ENCODE measurements around the gene KRTAP1-4.
A peak's percentile ranks its signal among the peaks of the same experiment; 100 is the strongest.
"Not testable (repeated sequence)": the region's sequence is repeated elsewhere in the genome, so short reads cannot be mapped to it uniquely, and the experiment has no call there.

The KRTAP1-4 gene, protein sequence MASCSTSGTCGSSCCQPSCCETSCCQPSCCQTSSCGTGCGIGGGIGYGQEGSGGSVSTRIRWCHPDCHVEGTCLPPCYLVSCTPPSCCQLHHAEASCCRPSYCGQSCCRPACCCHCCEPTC

DNA sequence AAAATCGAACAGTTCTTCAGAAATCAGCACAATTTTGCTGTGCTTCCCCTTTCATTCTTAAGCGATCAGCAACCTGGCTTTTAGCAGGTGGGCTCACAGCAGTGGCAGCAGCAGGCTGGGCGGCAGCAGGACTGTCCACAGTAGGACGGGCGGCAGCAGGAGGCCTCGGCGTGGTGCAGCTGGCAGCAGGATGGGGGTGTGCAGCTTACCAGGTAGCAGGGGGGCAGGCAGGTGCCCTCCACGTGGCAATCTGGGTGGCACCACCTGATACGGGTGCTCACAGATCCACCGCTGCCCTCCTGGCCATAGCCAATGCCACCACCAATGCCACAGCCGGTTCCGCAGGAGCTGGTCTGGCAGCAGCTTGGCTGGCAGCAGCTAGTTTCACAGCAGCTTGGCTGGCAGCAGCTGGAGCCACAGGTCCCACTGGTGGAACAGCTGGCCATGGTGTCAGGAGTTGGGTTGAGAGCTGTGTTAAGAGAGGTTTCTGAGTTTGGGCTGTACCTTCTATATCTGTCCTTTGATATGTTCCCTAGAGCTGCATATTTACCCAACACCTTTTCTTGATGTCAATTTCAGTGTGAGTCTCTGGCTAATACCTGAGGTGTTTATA is at the start of gene KRTAP1-4:
Gene KRTAP1-4 (minus strand): TSS at position 563 of the 613 bp plus-strand sequence. CDS start 117 bp downstream, at position 446.
- no peak for DNase-seq

DNA sequence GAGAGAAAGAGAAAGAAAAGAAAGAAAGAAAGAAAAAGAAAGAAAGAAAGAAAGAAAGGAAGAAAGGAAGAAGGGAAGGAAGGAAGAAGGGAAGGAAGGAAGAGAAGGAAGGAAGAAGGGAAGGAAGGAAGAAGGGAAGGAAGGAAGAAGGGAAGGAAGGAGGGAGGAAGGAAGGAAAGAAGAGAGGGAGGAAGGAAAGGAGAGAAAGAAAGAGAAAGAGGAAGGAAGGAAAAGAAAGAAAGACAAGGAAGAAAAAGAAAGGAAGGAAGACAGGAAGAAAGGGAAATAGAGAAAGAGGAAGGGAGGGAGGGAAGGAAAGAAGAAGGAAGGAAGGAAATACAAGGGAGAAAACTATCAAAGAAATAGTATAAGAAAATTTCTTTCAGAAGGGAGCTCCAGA is 46.8 kb upstream of the KRTAP1-4 start:
- DNase-seq = no peak

DNA sequence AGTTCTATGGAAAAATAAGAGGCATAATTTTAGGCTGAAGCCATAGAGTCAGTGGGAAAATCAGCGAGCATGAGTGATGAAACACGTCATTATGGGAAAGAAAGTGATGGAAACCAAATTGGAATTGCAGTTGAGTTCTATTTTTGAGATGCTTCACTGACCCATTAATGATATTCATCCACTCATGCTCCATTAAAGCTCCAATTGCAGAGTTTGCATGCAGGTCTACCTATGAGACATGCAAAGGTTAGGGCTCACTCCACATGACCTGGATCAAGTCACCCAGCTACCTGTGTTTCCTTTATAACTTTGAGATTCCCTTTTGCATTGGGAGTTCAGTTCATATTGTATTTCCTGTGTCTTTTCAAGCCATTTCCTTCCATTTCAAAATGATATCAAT is 43.7 kb upstream of the KRTAP1-4 start:
- DNase-seq = peak; percentile 4

DNA sequence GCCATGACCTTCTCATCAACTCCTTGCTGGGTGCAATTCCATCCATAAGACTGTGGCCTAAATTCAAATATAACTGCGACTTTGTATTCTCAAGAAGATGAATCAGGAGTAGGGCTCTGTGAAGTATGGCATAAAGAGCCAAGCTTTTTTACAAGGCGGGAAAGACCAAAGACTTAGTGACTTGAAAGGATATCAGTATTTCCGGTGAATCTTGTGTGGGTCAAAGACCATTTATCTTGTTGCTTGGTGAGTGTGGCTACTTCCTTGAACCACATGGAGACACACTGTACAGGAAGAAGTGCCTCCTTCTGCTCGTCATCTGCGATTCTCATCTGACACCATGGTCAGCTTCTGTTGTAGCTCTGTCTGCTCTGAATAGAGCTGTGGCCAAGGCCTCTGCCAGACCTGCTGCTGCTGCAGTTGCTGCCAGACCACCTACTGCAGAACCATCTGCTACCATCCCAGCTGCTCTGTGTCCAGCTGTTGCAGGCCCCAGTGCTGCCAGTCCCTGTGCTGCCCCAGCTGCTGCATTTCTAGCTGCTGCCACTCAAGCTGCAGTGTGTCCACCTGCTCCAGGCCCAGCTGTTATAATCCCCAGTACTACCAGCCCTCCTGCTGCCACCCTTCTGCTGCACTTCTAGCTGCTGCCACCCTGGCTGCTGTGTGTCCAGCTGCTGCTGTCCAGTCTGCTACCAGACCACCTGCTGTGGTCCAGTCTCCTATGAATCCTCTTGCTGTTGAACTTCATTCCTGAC is 41.8 kb upstream of the KRTAP1-4 start:
- DNase-seq = no peak

DNA sequence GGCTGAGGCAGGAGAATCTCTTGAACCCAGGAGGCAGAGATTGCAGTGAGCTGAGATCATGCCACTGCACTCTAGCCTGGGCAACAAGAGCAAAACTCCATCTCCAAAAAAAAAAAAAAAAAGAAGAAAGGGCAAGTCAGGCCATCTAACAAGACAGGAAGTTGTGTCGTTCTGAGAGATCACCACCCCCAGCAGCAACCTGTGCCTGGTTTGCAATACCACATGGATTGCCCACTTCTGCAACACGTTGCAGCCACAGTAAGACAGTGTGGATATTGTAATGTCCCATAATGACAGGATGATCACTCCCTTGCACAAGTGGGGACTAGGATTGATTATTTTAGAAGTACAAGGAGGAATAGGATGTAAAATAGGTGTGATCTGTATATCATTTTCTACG is 39.0 kb upstream of the KRTAP1-4 start:
- no peak for DNase-seq

DNA sequence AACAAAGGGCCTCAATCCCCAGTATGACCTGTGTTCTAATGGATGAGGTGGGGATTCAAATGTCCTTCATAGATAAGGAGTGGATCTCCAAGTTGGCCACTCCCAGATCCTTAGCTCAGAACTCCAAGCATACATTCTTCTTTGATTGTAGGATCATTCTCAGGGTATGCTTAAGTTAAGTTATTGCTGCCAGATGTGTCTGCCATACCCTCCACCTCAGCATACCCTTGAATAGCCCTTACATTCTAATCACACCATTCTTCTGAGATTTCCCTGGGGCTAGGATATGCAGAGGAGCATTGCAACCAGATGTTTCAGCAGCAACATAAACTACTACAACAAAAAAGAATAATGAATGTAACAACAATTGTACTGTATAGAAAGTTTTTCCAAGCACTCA is 37.3 kb upstream of the KRTAP1-4 start:
- DNase-seq = no peak

DNA sequence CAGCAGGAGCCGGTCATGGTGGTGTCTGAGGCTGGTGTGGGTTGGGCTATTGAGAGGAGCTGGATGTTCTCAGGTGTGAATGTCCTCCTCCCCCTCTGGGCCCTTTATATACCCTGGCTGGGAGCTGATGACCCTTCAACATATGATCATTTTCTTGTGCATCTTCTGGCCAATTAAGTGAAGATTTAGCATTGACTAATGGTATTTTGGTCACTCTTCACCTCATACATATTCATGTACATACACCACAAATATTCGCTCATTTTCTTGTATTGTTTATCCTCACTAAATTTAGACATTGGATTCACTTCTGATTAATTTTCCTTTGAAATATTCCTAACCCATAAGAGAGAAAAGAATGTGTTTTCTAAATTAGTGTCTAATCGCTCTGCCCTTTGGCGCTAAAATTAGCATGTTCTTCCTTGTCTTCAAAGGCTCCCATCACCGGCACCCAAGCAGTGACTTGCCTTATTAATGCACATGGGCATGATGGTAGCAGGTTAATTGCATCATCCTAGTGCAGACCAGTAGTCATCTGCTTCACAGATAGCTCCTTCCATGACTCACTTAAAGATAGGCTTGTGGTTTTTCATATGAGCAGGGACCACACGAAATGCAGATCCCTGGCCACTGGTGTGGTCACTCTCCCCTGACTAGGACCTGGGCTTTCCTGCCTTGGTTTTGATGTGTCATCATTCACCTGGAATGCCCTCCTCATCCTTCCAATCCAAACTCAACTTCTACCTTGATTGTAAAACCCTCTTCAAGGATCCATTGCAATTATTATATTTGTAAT is 36.0 kb upstream of the KRTAP1-4 start, which contains the start of gene KRTAP2-4:
Gene KRTAP2-4 (minus strand): TSS at position 51 of the 796 bp plus-strand sequence. CDS start 34 bp downstream, at position 17.
- DNase-seq = no peak

DNA sequence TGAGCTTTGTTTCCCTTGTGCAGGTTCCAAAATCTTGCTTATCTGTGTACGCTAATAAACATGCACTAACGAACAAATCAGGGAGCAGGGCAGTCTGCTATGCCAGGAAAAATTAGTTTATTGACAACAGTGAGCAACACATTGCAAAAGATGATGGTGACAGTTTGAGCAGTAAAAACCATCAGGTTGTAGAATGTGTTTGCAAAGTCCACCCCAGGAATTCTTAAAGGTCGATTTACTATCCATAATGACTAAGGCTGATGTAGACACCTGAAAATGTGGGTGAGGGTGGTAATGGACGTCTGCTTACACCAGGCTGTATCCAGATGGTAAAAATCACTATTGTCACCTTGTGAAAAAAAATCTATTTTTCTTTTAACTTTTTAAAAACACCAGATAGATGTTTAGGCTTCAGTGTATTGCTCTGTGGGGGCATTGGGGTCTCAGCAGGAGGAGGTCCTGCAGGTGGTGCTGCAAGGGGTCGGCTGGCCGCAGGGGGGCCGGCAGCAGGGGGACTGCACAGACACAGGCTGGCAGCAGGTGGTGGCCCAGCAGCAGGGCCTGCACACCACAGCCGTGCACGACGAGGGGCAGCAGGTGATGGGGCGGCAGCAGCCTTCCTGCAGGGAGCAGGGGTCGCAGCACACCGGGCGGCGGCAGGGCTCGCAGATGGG is 35.2 kb upstream of the KRTAP1-4 start:
- DNase-seq = not testable (repeated sequence)

DNA sequence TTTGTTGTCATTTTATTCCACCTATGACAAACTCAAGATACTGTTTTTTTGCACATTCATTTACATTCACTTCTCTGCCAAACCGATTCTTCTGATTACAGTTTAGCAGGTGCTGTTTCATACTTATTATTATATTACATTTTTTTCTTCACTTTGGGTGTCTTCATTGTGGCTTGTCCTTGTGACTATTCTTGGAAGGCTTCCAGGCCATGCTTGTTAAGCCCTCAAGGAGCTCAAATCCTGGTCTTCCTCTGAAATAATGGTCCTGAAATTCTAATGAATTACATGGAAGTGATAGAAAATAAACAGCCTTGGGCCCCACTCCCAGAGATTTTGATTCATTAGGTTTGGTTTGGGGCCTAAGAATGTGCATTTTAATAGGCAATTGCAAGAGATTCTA is 34.3 kb upstream of the KRTAP1-4 start:
- peak; percentile 30 for DNase-seq

DNA sequence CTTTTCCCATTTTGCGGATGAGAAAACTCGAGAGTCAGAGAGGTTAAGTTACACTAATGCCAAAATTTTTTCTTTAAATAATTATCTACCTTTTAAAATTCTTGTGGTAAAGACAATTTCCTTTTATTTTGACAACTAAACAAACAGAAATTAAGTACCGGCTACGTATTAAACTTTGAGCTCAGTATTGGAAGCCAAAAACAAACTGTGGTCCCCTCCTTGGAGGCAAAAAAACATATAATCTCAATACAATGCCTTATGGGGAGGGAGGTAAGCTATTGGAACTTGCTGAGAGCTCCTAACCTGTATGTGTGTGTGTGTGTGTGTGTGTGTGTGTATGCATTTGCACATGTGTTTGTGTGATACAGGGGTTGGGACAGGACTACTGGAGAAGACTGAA is 33.5 kb upstream of the KRTAP1-4 start:
- no peak for DNase-seq

DNA sequence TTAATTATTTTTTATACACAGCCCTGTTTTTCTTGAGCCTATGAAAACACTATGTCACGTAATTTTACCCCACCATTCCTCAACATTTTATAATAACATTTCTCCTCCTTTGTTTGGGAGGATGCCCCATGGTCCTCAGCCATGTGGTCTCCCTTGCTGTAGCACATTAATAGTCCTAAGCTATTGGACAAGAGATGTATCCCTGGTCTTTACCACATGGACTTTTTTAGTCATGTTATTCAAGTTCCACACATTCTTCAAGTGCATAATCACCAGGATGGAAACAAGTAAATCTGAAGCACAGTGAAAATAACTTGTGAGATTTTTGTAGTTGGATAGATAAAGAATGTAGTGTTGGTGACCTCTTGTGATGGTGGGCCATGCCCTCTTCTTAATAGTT is 32.0 kb upstream of the KRTAP1-4 start:
- DNase-seq = no peak

DNA sequence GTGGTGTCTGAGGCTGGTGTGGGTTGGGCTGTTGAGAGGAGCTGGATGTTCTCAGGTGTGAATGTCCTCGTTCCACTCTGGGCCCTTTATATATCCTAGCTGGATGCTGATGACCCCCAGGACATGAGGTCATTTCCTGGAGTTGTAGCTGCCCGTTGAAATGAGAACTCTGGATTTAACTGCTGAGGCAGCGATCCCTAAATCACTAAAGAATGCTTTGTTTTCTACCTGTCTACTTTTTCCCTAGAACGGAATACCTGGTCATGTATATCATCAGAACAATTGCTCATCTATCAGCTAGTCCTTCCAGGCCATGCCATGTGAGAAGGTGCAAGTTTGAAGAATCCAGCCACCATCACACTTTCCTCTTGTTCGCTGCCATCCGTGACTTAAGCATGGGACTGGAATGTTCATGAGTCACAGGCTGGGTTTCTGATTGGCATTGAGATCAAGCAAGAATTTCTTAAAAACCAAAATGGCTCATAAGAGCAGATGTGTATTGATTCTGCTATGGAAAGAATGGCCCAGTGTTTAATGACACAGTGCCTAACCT is 30.1 kb upstream of the KRTAP1-4 start, which contains the start of gene KRTAP2-3:
Gene KRTAP2-3 (minus strand): TSS at position 63 of the 553 bp plus-strand sequence. CDS start 64 bp downstream, outside the sequence.
- DNase-seq = no peak

DNA sequence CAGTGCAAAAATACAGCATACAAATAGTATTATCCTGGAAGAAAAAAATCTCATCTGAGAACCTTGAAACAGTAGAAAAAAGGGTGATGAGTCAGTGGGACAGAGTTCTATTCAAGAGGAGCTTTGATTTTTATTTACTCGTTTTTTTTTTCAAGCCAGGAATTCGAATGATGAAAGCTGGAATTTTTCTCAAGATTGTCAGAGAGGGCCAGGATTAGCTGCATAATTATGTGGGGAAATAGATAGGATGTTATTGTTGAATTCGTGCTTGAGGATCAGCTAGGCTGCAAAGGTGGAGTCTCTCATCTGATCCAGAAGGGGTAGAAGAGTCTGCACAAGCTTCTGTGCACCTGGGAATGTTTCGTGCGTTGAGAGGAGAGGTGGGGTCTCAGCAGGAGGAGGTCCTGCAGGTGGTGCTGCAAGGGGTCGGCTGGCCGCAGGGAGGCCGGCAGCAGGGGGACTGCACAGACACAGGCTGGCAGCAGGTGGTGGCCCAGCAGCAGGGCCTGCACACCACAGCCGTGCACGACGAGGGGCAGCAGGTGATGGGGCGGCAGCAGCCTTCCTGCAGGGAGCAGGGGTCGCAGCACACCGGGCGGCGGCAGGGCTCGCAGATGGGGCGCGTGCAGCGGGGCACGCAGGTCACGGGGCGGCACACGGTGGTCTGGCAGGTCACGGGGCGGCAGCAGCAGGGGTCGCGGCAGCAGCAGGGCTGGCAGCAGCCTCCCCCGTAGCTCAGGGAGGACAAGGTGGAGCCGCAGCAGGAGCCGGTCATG is 29.5 kb upstream of the KRTAP1-4 start:
- not testable (repeated sequence) for DNase-seq

DNA sequence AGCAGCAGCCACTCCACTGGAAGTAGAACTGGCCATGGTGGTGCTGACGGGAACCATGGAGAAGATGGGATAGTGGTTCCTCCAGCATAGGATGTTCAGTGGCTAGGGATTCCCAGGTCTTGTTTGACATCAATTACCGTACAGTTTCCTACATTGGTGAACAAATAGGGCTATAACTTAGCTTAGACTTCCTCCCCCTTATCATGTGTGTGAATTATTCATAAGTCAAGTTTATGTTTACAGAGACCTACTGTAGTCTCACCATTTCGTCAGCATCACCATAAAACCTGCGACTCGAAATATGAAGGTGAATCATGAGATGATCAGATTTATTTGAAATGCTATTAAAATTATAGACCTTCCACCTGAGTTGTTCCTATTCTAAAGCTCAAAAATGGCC is 28.7 kb upstream of the KRTAP1-4 start:
- no peak for DNase-seq

DNA sequence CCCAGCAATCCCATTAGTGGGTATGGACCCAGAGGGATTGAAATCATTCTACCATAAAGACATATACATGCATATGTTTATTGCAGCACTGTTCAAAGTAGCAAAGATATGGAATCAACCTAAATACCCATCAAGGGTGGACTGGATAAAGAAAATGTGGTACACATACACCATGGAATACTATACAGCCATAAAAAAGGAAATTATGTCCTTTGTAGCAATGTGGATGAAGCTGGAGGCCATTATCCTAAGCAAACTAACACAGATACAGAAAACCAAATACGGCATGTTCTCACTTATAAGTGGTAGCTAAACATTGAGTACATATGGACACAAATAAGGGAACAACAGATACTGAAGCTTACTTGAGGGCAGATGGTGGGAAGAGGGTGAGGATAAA is 27.6 kb upstream of the KRTAP1-4 start:
- DNase-seq = no peak

DNA sequence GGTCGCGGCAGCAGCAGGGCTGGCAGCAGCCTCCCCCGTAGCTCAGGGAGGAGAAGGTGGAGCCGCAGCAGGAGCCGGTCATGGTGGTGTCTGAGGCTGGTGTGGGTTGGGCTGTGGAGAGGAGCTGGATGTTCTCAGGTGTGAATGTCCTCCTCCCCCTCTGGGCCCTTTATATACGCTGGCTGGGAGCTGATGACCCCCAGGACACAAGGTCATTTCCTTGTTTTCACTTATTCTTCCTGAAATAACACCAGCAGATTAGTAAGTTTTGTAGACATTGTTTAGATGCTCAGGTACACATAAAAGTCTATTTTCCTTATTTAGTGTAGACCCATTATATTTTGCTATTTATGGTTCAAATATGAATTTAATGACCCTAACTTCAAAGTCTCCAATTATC is 25.1 kb upstream of the KRTAP1-4 start, which contains the start of gene KRTAP2-2:
Gene KRTAP2-2 (minus strand): TSS at position 101 of the 400 bp plus-strand sequence. CDS start 19 bp downstream, at position 82.
- not testable (repeated sequence) for DNase-seq

DNA sequence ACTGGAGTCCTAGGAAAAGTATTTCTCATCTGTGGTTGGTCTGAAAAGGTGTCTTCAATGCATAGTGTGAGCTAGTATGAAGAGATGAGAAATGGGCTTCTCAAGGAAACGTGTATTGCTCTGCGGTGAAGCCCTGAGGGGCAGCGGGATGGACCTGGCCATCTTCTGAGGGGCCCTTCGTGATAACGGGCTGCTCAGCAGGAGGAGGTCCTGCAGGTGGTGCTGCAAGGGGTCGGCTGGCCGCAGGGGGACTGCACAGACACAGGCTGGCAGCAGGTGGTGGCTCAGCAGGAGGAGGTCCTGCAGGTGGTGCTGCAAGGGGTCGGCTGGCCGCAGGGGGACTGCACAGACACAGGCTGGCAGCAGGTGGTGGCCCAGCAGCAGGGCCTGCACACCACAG is 24.6 kb upstream of the KRTAP1-4 start:
- not testable (repeated sequence) for DNase-seq

DNA sequence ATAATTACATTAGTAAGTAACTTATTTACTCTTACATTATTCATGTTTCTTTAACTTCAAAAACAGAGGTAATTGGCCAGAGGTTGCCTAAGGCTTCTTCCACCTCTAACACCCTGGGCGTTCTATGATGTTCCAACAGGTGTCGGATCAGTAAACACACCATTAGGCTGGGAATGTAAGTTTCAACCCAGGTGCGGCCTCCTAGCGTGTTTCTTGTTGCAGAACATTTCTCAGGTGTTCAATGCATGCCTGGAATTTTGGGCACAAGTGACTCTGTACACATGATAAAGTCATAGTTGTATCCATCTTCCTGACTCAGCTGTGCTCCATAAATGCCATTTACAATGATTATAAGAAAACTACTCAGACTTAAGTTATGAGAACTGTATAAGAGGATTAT is 24.0 kb upstream of the KRTAP1-4 start:
- DNase-seq = no peak

DNA sequence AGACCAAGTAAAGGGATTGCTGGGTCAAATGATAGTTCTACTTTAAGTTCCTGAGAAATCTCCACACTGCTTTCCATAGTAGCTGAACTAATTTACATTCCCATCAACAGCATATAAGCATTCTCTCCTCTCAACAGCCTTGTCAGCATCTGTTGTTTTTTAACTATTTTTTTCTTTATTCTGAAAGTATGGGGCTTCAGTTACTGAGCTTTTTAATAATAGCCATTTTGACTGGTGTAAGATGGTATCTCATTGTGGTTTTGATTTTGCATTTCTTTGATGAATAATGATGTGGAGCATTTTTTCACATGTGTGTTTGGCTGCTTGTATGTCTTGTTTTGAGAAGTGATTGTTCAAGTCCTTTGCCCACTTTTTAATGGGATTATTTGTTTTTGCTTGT is 22.6 kb upstream of the KRTAP1-4 start:
- no peak for DNase-seq

DNA sequence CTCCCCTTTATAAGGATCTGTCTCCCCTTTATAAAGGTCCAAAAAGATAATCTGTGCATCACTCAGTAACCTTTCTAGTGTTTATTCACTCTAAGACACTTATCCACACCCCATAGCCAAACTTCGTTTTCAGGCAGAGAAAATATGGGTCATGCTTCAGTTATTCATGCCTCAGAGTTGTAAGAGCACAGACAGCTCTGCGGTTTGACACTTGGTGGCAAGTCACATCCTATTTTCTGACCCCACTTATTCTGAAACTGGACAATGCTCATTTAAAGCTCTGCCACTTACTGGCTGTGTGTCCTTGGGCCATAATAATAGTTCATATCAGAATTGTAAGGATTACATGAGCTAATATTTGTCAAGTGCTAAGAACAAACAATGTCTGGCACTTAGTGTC is 19.1 kb upstream of the KRTAP1-4 start:
- DNase-seq = no peak

DNA sequence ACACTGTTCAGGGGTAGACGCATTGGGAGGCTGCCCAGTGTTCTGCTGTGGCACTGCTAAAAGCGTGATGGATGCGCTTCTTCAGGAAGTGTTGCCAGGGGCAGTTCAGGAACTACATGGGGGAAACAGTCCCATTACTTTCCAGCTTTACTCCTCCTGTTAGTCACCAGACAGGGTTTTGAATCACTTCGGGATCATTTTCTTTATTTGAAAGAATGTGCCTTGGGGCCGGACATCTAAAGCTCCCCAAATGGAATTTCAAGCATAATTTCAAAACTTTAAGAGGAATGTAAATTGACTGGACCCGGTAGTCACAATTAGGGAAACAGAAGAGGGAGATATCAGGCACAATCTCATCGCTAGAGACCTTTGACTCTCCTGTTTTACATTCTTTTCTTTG is 18.4 kb upstream of the KRTAP1-4 start:
- DNase-seq = no peak

Measured in DMS79 treated with DMSO at 0.1 percent for 48 hours (cell line).